ENCODE measurements around the gene NR5A1.

The NR5A1 gene

GRCh38 chr9:124454791-124455443, 52.3 kb downstream of the NR5A1 start:
- Histone ChIP-seq H3K9me3 (ENCODE audit: severe bottlenecking) (no peaks in the 10 kb centered on the region), H3K27me3 (ENCODE audit: insufficient read depth, low read depth, severe bottlenecking) (no peaks in the 10 kb centered on the region), H3K4me3 (ENCODE audit: low read depth, low read length) (no peak overlapping the region), H3K27ac (no peak overlapping the region), H3K36me3 (no peaks in the 10 kb centered on the region)
- no peak for TF ChIP-seq CTCF (IDR thresholded peaks at IDR 0.05; ENCODE audit: low read depth, low read length)
- DNase-seq: no peak

- no peak for TF ChIP-seq CTCF (IDR thresholded peaks at IDR 0.05; ENCODE audit: low read depth, low read length)
- Histone ChIP-seq H3K9me3 (ENCODE audit: severe bottlenecking) (no peaks in the 10 kb centered on the region), H3K27ac (no peak overlapping the region), H3K27me3 (ENCODE audit: insufficient read depth, low read depth, severe bottlenecking) (no peaks in the 10 kb centered on the region), H3K4me3 (ENCODE audit: low read depth, low read length) (no peak overlapping the region), H3K36me3 (no peaks in the 10 kb centered on the region)
- DNase-seq: no peak
These were observed 52.9 kb downstream of the NR5A1 start for GRCh38 chr9:124454296-124454695.

- H3K27me3 ChIP-seq (ENCODE audit: insufficient read depth, low read depth, severe bottlenecking): no peaks in the 10 kb centered on the region
- H3K36me3 ChIP-seq: no peaks in the 10 kb centered on the region
- H3K4me3 ChIP-seq (ENCODE audit: low read depth, low read length): no peak overlapping the region
- H3K27ac ChIP-seq: no peak overlapping the region
- DNase-seq: no peak
- no peaks in the 10 kb centered on the region for H3K9me3 ChIP-seq (ENCODE audit: severe bottlenecking)
- TF ChIP-seq CTCF (IDR thresholded peaks at IDR 0.05; ENCODE audit: low read depth, low read length): no peak
These were observed 53.5 kb downstream of the NR5A1 start for GRCh38 chr9:124453586-124454191.

GRCh38 chr9:124452841-124453585, 54.2 kb downstream of the NR5A1 start:
- Histone ChIP-seq H3K9me3 (ENCODE audit: severe bottlenecking) (no peaks in the 10 kb centered on the region), H3K4me3 (ENCODE audit: low read depth, low read length) (no peak overlapping the region), H3K27me3 (ENCODE audit: insufficient read depth, low read depth, severe bottlenecking) (no peaks in the 10 kb centered on the region), H3K36me3 (no peaks in the 10 kb centered on the region), H3K27ac (no peak overlapping the region)
- TF ChIP-seq CTCF (IDR thresholded peaks at IDR 0.05; ENCODE audit: low read depth, low read length): no peak
- DNase-seq: no peak

GRCh38 chr9:124452326-124452725, 54.9 kb downstream of the NR5A1 start:
- H3K36me3 ChIP-seq: no peaks in the 10 kb centered on the region
- H3K9me3 ChIP-seq (ENCODE audit: severe bottlenecking): no peaks in the 10 kb centered on the region
- no peaks in the 10 kb centered on the region for H3K27me3 ChIP-seq (ENCODE audit: insufficient read depth, low read depth, severe bottlenecking)
- no peak overlapping the region for H3K27ac ChIP-seq
- no peak overlapping the region for H3K4me3 ChIP-seq (ENCODE audit: low read depth, low read length)
- TF ChIP-seq CTCF (IDR thresholded peaks at IDR 0.05; ENCODE audit: low read depth, low read length): no peak
- no peak for DNase-seq

Measured in WERI-Rb-1 (cell line).